HG03520 (cell line): Measurements from ENCODE around the gene CADM3.

Source experiments
- ATAC-seq: cut with Tn5 transposase; IDR thresholded peaks from one replicate; pipeline ENCODE4 v1.9.1; 2021; ENCODE audit warnings: mild to moderate bottlenecking, moderate library complexity; ENCODE audit not compliant: unreplicated experiment

CADM3 gene

DNA sequence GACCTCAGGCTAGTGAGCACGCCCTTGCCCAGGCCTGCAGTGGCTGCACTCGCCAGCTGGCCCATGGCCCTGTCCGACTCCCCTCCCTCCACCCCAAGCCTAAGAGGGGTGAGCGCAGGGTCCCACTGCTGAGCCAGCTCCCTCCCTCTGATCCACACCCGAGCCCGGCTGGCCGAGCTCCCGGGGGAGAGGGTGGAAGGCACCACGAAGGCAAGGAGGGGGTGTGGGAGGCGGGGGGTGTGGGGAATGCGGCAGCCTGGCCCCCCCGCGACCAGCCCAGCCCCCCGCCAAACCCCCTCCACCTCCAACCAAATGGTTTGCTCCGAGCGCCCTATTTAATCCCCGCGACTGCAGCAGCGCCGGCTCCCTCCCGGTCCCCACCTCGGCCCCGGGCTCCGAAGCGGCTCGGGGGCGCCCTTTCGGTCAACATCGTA lies at the start of gene CADM3:
TSS of gene CADM3 (plus strand) at position 362 of the 434 bp plus-strand sequence. CDS start 151 bp downstream, outside the sequence.
- ATAC-seq, result no peak

- ATAC-seq, result peak; percentile 63
Observed at GRCh38 chr1:159122005-159122621, 49.3 kb upstream of the CADM3 start.

- no peak for ATAC-seq
Observed at GRCh38 chr1:159123587-159123986, 47.8 kb upstream of the CADM3 start.

DNA sequence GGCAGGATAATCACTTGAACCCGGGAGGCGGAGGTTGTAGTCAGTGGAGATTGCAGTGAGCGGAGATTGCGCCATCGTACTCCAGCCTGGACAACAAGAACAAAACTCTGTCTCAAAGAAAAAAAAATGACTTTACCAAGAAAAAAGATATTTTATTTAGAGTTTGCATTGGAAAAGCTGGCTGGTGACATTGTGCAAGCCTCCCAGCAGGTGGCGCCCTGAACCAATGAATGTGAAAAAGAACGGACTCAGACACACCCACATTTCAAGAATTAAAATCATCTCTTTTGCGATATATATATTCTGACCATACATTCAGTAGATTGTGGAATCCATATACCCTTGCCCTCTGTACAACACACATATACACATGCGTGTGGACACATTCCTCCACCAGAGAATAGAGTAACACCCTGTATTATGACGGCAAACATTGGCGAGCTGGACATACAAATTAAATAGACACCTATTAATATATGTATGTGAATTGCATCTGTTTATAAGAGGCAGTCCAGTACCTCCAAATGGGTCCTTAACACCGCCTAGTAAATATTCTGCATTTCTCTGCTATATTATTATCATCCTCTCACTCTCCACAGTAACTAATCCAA lies 39.0 kb upstream of the CADM3 start:
- no peak for ATAC-seq

- no peak for ATAC-seq
Observed at GRCh38 chr1:159140474-159140873, 30.9 kb upstream of the CADM3 start.

GRCh38 chr1:159141584-159142390 lies 29.6 kb upstream of the CADM3 start:
- no peak for ATAC-seq

- ATAC-seq, result no peak
Observed at GRCh38 chr1:159142391-159142663, 29.1 kb upstream of the CADM3 start.

DNA sequence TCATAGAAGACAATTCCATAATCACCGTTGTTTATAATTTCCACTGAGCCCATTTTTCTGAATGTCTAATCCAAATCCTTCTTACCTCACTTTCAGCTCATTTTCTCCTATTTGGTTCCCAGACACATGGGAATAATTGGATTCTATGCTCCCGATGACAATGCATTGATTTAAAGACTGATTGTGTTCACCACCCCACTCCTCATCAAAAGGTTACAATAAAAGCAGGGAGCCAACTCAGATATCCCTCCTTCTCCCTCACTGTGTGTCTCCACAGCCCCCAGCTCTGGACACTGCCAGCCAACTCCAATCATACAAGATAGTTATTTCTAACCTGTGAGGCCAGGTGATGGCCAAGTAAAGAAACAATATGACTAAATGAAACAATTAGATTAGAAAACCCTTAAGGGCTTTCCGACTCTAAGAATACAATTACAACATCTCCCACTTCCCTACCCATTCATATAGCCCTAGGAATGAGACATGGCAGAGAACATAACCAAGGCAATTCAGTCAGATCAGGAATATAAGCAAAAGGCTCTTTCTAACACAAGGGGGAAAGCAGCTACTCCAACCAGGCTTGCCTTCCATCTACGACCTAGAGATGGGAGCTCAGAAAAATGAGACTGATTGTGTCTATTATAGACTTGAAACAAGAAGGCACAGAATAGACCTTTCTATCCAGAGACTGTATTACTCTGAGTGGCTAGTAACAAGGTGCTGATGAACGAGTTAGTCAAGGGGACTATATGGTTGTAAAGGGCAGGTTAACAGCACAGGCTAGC lies 28.5 kb upstream of the CADM3 start:
- ATAC-seq, result no peak

- no peak for ATAC-seq
Observed at GRCh38 chr1:159144571-159144970, 26.8 kb upstream of the CADM3 start.

- no peak for ATAC-seq
Observed at GRCh38 chr1:159146980-159147379, 24.4 kb upstream of the CADM3 start.

DNA sequence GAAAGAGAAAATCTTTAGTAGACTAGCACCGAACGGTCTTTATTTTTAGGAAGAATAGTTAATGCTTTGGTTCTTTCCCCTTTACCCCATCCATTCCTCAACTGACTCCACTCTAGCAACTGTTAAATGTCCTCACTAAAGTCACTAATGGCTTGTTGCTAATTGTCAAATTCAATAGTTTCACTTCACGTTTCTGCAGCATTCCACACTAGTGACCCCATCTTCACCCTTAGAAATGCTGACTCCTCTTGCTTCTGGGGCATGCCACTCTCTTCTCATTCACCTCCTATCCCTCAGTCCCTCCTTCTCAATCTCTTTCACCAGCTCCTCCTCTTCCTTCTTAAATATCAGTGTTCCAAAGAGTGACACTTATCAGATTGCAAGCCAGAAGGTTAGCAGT lies 19.4 kb upstream of the CADM3 start:
- ATAC-seq, result no peak

GRCh38 chr1:159161001-159161718 lies 10.3 kb upstream of the CADM3 start:
- peak; percentile 95 for ATAC-seq

- ATAC-seq, result no peak
Observed at GRCh38 chr1:159161719-159162026, 9.7 kb upstream of the CADM3 start.

GRCh38 chr1:159162516-159163265 lies 8.7 kb upstream of the CADM3 start:
- no peak for ATAC-seq

DNA sequence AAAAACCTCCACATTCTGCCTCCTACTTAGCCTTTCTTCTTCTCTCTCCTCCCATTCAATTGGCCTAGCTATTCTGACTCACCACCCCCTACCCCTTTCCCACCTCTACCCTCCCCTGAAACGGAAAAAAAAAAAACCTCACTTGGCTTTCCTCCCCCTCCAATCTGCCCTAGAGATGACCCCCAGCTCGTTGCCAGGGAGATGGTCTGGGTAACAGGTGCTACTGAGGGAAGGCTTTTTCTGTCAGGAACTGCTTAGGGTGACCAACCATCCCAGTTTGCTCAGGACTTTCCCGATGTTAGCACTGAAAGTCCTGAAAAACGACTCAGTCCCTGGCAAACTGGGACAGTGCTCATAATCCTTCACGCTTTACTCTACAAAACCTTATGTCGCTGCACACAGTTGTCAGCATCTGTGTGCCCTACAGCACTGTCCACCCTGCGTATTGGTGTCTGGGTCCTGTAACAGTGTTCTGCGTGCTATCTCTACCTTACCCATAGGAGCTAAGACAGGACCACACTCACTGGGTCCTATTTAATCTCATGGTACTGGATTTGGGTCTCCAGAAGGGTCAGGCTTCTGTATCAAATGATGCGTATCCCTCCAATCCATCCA lies 7.7 kb upstream of the CADM3 start:
- ATAC-seq, result no peak

DNA sequence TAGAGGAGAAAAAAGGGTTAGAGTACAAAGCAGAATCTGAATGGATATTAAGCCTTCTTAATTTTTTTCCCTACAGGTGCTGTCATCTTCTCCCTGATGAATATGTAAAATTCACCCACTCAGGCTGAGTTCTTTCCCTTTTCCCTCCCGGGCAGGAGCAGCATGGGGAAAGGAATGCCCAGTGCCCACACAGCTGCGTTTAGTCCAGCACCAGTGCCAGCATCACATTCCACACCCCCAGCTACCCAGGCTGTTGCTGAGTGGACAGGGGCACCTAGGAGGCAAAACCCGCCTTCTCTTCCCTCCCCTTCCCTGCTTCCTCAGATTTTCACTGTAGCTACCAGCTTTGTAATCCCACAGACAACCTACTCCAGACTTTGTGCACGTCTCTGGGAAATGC lies 3.4 kb upstream of the CADM3 start:
- no peak for ATAC-seq

- ATAC-seq, result no peak
Observed at GRCh38 chr1:159170639-159171038, 776 bp upstream of the CADM3 start.

DNA sequence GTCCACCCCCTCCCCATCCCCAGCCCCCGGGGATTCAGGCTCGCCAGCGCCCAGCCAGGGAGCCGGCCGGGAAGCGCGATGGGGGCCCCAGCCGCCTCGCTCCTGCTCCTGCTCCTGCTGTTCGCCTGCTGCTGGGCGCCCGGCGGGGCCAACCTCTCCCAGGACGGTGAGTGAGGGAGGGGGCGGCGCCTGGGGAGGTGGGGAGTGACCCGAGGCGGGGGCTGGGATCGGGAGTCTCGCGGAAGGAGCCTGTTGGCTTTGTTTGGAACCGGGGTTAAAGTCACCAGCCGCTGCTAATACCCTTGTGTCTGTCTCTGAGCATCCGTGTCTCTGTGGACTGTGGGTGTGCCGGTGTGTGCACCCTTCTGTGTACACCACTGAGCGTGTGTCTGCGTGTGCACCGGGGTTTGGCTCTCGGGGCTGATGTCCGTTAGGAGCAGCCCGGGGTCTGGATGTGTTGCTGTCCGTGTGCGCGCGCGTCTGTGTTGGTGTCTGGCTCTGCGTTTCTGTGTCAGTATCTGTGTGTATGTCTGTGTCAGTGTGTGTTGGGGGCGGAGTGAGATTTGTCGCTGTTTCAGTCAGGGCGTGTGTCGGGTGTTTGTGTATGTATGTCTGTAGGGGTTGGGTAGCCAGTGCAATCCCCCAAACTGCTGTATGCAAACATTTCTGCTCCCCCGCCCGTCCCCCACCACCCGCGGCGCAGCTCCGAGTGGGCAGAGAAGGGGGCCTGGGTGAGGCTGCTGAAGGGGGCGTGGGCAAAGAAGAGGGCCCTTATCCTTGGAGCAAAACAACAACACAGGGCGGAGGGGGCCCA lies 480 bp downstream of the CADM3 start:
- no peak for ATAC-seq
